Activated CD8-positive, alpha-beta memory T cell treated with anti-CD3 and anti-CD28 coated beads for 4 hours (primary cell): ENCODE results near the gene METRN.

Experiments used
- DNase-seq, 2 donors: peaks; one replicate each; pipeline ENCODE4 v3.0.0-alpha.2; 2020; ENCODE audit warnings: low read depth in 2 of 2

Gene METRN

GRCh38 chr16:714558-715476 is at the start of gene METRN:
TSS of gene METRN (plus strand) at chr16:715118. CDS start at chr16:715290, 172 bp downstream.
- DNase-seq, result peak; percentile 71 to 78

DNA sequence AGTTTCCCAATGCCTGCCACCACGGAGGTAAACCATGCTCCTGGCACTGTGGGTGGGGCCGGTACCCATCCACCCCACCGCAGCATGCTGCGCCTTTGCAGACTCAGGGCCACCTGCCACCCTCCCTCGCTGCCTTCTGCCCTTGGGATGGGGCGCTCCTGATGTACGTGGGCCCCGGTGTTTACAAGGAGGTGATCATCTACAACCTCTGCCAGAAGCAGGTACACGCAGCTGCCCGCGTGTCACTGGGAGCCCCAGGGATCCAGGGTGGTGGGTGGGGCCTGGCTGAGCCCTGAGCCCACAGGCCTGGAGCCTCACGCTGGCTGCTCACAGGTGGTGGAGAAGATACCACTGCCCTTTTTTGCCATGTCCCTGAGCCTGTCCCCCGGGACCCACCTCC is 48.3 kb upstream of the METRN start:
- no peak for DNase-seq

DNA sequence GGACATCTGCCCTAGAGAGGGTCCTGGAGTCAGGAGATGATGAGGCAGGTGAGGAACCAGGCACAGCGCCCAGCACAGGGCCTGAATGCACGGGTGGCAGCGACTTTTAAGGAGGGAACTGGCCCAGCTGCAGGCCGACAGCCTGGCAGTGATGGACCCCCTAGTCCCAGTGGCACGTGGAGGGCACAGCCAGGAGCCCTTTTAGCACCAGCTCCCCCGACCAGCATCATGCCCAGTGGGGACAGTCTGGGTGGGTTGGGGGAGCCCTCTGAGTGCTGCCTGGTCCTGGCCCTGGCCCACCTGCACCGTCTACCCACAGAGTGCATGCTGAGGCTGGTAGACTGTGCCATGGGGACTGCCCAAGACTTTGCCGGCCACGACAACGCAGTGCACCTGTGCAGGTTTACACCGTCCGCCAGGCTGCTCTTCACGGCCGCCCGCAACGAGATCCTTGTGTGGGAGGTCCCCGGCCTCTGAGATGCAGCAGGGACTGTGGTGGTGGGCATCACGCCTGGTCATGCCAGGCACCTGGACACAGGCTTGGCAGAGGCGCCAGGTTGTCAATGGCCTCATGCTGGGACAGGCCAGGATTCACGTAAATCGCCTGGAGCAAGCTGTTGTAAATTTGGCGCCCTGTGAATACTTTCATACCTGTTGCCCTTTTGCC is 47.7 kb upstream of the METRN start:
- no peak for DNase-seq

DNA sequence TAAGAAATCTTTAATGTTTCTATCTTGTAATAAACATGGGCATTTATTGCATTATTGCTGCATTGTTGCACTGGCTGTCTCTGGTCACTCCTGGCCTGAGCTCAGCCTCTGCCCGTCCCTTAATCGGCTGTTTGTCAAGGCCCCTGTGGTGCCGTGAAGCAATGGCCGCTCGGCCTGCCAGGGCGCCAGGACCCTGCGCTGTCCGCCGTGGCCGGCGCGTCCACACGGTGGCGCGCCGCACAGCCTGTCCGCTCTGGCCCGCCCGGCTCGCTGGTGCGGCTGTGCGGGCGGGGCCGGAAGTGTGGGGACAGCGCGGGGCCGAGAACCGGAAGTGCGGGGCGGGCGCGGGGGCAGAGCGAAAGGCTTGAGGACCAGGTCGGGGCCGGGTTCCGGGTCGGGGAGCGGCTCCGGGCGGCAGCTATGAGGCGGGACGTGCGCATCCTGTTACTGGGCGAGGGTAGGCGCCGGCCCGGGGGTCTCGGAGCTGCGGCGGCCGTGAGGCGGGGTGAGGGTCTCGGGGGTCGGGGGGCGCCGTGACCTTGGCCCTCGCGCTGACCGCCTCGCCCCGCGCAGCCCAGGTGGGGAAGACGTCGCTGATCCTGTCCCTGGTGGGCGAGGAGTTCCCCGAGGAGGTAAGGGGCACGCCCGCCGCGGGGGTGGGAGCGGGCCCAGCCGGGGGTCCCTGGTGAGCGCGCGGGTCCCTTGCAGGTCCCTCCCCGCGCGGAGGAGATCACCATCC is 47.0 kb upstream of the METRN start, which contains the start of gene RHOT2:
TSS of gene RHOT2 (plus strand) at position 353 of the 739 bp plus-strand sequence. CDS start at position 421, 68 bp downstream.
- peak; percentile 77 to 86 for DNase-seq

- DNase-seq, result no peak
These were observed 46.3 kb upstream of the METRN start for GRCh38 chr16:668519-669171.

GRCh38 chr16:669666-670065 is 45.3 kb upstream of the METRN start:
- DNase-seq, result no peak

- no peak for DNase-seq
These were observed 44.2 kb upstream of the METRN start for GRCh38 chr16:670485-671352.

DNA sequence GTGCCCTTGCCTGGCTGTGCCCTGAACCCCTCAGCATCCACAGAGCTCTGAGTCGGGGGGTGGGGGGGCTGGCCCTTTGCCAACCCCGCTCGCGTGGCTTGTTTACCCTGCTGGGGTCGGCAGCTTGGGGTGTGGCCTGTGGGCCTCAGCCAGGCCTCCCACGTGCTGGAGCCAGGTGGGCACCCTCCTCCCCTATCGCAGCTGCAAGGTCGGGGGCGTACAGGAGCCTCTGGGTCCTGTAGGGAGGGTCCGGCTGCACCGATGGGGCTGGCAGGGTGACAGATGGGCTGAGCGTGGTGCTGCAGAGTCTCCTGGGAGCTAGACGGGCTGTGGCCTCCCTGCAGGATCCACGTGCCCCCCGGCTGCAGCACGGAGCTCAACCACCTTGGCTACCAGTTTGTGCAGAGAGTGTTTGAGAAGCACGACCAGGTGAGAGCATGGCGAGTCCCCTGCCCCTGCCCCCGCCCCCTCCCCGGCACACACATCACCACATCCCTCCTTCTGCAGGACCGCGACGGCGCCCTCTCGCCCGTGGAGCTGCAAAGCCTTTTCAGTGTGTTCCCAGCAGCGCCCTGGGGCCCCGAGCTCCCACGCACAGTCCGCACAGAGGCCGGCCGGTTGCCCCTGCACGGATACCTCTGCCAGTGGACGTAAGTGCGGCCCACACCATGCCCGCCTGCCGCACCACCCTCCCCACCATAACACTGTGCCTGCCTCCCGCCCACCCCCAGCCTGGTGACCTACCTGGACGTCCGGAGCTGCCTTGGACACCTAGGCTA is 43.4 kb upstream of the METRN start:
- no peak for DNase-seq

DNA sequence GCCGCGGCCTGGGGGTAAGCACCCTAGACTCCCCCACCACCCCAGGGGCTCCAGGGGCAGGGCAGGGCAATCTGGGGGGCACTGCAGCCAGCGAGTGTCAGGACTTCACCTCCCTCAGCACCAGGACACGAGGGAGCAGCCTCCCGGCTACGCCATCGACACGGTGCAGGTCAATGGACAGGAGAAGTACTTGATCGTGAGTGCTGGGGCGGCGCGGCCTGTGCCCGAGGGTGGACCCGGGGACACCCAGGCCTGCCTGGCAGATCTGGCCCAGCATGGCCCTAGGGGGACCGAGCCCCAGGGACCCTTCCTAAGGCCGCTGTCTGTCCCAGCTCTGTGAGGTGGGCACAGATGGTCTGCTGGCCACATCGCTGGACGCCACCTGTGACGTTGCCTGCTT is 42.5 kb upstream of the METRN start:
- no peak for DNase-seq

GRCh38 chr16:672851-673250 is 42.1 kb upstream of the METRN start:
- no peak for DNase-seq

DNA sequence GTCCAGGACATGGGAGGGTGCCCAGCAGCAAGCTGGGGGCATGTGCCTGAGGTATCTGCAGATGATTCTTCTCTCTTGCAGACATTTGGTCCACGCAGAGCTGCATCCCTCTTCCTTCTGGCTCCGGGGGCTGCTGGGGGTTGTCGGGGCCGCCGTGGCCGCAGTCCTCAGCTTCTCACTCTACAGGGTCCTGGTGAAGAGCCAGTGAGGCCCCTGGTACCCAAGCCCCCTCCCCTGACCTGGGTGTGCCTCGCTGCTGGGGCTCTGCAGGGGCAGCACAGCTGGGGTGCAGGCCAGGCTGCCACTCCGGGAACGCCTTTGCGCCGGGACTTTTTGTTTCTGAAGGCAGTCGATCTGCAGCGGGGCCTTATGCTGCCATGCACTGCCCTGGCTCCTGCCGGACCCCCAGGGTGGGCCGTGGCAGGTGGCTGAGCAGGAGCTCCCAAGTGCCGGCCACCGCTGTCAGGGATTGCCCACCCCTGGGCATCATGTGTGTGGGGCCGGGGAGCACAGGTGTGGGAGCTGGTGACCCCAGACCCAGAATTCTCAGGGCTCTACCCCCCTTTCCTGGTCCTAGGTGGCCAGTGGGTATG is 41.4 kb upstream of the METRN start:
- no peak for DNase-seq

GRCh38 chr16:674214-674881 is 40.6 kb upstream of the METRN start:
- no peak for DNase-seq

DNA sequence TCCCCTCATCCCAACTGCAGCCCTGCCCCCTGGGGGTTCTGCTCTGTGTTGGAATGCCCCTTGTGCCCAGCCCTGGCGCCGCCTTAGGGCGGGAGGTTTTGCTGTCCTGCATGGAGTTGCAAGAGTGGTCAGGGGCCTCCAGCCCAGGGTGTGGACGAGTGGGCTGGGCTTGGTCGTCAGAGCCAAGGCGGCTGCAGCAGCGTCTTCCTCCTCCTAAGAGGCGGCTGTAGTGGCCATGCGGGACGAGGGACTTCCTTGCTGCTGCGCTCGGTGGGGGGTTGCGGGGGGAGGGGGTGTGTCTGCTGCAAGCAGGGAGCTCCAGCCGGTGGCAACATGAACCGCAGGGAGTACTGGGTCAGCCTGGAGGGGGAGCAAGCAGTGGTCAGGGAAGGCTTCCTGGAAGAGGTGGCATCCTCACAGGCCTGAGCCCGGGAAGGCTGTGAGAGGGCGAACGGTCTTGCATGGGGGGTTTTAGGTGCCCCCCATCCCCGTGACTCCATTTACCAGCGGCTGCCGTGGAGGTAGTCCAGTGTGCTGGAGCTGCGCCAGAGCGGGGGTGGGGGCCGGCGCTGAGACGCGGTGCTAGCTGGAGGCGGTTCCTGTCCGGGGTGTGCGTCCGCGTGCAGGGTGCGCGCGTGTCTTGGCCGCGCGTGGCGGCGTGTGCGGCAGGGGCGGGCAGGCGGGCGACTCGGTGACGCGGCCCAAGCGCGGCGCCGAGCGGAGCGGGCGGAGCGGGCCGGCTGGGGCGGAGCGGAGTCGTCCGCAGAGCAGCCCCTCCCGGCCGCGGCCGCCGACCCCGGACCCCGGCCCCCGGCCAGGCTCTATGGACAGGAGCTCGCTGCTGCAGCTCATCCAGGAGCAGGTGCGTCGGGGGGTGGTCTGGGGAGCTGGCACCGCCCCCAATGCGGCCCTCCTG is 39.7 kb upstream of the METRN start, which contains the start of gene RHBDL1:
TSS of gene RHBDL1 (plus strand) at position 704 of the 916 bp plus-strand sequence. CDS start at position 824, 120 bp downstream.
- DNase-seq, result no peak

GRCh38 chr16:675884-676564 is 38.9 kb upstream of the METRN start:
- no peak for DNase-seq

- DNase-seq, result no peak
These were observed 38.4 kb upstream of the METRN start for GRCh38 chr16:676565-676902.

- no peak for DNase-seq
These were observed 38.0 kb upstream of the METRN start for GRCh38 chr16:676913-677312.
